Endodermal cell (in vitro differentiated cells): Measurements from ENCODE around the gene TEX14. TPM values are rescaled to one million over a fixed set of nuclear protein-coding genes. Genes with fewer than 3 reads are reported as not detected.
"Not testable (repeated sequence)": the region's sequence is repeated elsewhere in the genome, so short reads cannot be mapped to it uniquely, and the experiment has no call there.

Experiments used
- DNase-seq: peaks from one replicate; pipeline ENCODE4 v3.0.0-alpha.2; 2017
- H3K27ac ChIP-seq: 2 replicates; pipeline ENCODE4 v1.5.1; 2013; ENCODE audit warnings: mild to moderate bottlenecking, low read depth, low read length, moderate library complexity
- H3K27me3 ChIP-seq: 2 replicates; pipeline ENCODE4 v1.6.1; 2013; ENCODE audit warnings: mild to moderate bottlenecking, low read length, moderate library complexity; ENCODE audit not compliant: insufficient read depth, control insufficient read depth, poor library complexity, severe bottlenecking
- H3K36me3 ChIP-seq: 2 replicates; pipeline ENCODE4 v1.7.0; 2013; ENCODE audit warnings: mild to moderate bottlenecking, low read length, moderate library complexity; ENCODE audit not compliant: control insufficient read depth, insufficient read depth
- H3K4me1 ChIP-seq: one replicate; pipeline ENCODE4 v1.7.0; 2013; ENCODE audit warnings: low read length; ENCODE audit not compliant: control insufficient read depth, insufficient read depth
- H3K4me3 ChIP-seq: 2 replicates; pipeline ENCODE4 v1.5.1; 2013; ENCODE audit warnings: mild to moderate bottlenecking, low read length, moderate library complexity
- H3K9ac ChIP-seq: 2 replicates; pipeline ENCODE4 v1.6.1; 2013; ENCODE audit warnings: mild to moderate bottlenecking, low read length, moderate library complexity; ENCODE audit not compliant: poor library complexity, severe bottlenecking; ENCODE audit errors: extremely low read depth
- H3K9me3 ChIP-seq: 2 replicates; pipeline ENCODE4 v1.6.1; 2013; ENCODE audit warnings: mild to moderate bottlenecking, low read length, moderate library complexity; ENCODE audit not compliant: control insufficient read depth
- H3K27ac Mint-ChIP-seq: 2 replicates; pipeline ENCODE4 v1.8.0; 2020; ENCODE audit warnings: mixed read lengths
- H3K27me3 Mint-ChIP-seq: 2 replicates; pipeline ENCODE4 v1.8.0; 2021; ENCODE audit warnings: mild to moderate bottlenecking, mixed read lengths; ENCODE audit not compliant: insufficient read depth
- H3K36me3 Mint-ChIP-seq: 2 replicates; pipeline ENCODE4 v1.8.0; 2020; ENCODE audit warnings: low read depth, mixed read lengths
- H3K4me1 Mint-ChIP-seq: 2 replicates; pipeline ENCODE4 v1.8.0; 2020; ENCODE audit warnings: mixed read lengths
- H3K4me3 Mint-ChIP-seq: 2 replicates; pipeline ENCODE4 v1.8.0; 2020; ENCODE audit warnings: mild to moderate bottlenecking, moderate library complexity, mixed read lengths
- H3K9me3 Mint-ChIP-seq: 2 replicates; pipeline ENCODE4 v1.8.0; 2020; ENCODE audit warnings: mild to moderate bottlenecking, mixed read lengths
- CTCF ChIP-seq: fragments of 200-600 bp; sonication (generic); conservative IDR thresholded peaks from 2 replicates; pipeline ENCODE4 v1.5.0; 2021; ENCODE audit warnings: antibody characterized with exemption, mild to moderate bottlenecking
- WGBS, 2 experiments: methylation state at CpG; one replicate each; pipeline versions ENCODE4 v1.1.5 to v1.1.7; 2013; ENCODE audit warnings: missing lambda C conversion rate in 2 of 2, mixed read lengths in 1 of 2; ENCODE audit not compliant: insufficient coverage in 1 of 2, insufficient read length in 1 of 2; 5-methylcytosine and 5-hydroxymethylcytosine counted together
- total RNA-seq, 2 donors: library from RNA; stranded (reverse); fragmentation: NEBNext Ultra II Directional in 1 of 2; extraction: Animal tissue kit (Norgen Biotek cat#: 25700) in 1 of 2; gene quantifications; 2 replicates in 1 of 2; 3 replicates in 1 of 2; pipeline ENCODE4 v1.2.1, GENCODE V29; 2021

Gene TEX14
- total RNA-seq, 2 donors from 2014 or later: 0.09 to 0.18 TPM

- H3K27ac Mint-ChIP-seq: no peak overlapping the region
- no peak for TF ChIP-seq CTCF
- H3K9me3 ChIP-seq: no peaks in the 10 kb centered on the region
- H3K4me1 ChIP-seq: no peaks in the 10 kb centered on the region
- no peaks in the 10 kb centered on the region for H3K9me3 Mint-ChIP-seq
- H3K27me3 Mint-ChIP-seq: no peaks in the 10 kb centered on the region
- 91 to 100% methylated on average over 1 of the region's 1 CpG for WGBS, 2 experiments
- H3K9ac ChIP-seq: no peak overlapping the region
- no peak overlapping the region for H3K4me3 ChIP-seq
- H3K4me1 Mint-ChIP-seq: peaks cover under 1% of the 10 kb centered on the region
- no peak for DNase-seq
- H3K36me3 Mint-ChIP-seq: no peaks in the 10 kb centered on the region
- no peak overlapping the region for H3K27ac ChIP-seq
- no peaks in the 10 kb centered on the region for H3K27me3 ChIP-seq
- H3K36me3 ChIP-seq: no peaks in the 10 kb centered on the region
- no peak overlapping the region for H3K4me3 Mint-ChIP-seq
Observed at GRCh38 chr17:58560511-58560910, 131.3 kb downstream of the TEX14 start.

- DNase-seq: no peak
- no peaks in the 10 kb centered on the region for H3K36me3 ChIP-seq
- H3K27me3 ChIP-seq: no peaks in the 10 kb centered on the region
- no peaks in the 10 kb centered on the region for H3K4me1 ChIP-seq
- Mint-ChIP-seq H3K27ac (no peak overlapping the region), H3K9me3 (no peaks in the 10 kb centered on the region), H3K36me3 (no peaks in the 10 kb centered on the region), H3K27me3 (no peaks in the 10 kb centered on the region), H3K4me1 (no peaks in the 10 kb centered on the region), H3K4me3 (no peak overlapping the region)
- no peak for TF ChIP-seq CTCF
- no peak overlapping the region for H3K27ac ChIP-seq
- 85 to 89% methylated on average over 3 of the region's 3 CpGs for WGBS, 2 experiments
- H3K4me3 ChIP-seq: no peak overlapping the region
- H3K9ac ChIP-seq: no peak overlapping the region
- H3K9me3 ChIP-seq: no peaks in the 10 kb centered on the region
Observed at GRCh38 chr17:58557981-58558380, 133.9 kb downstream of the TEX14 start.

GRCh38 chr17:58556833-58557250 lies 135.0 kb downstream of the TEX14 start:
- Mint-ChIP-seq H3K27me3 (no peaks in the 10 kb centered on the region), H3K27ac (no peak overlapping the region), H3K9me3 (no peaks in the 10 kb centered on the region), H3K4me1 (no peaks in the 10 kb centered on the region), H3K36me3 (no peaks in the 10 kb centered on the region), H3K4me3 (no peak overlapping the region)
- TF ChIP-seq CTCF: no peak
- Histone ChIP-seq H3K9me3 (no peaks in the 10 kb centered on the region), H3K27me3 (no peaks in the 10 kb centered on the region), H3K4me1 (no peaks in the 10 kb centered on the region), H3K27ac (no peak overlapping the region), H3K9ac (no peak overlapping the region), H3K36me3 (no peaks in the 10 kb centered on the region), H3K4me3 (no peak overlapping the region)
- no peak for DNase-seq
- WGBS, 2 experiments: 80 to 86% methylated on average over 2 to 4 of the region's 5 CpGs

- H3K27ac Mint-ChIP-seq, H3K9me3 Mint-ChIP-seq, H3K4me3 Mint-ChIP-seq, H3K4me1 ChIP-seq, H3K36me3 Mint-ChIP-seq, H3K4me1 Mint-ChIP-seq, H3K27ac ChIP-seq, H3K4me3 ChIP-seq, H3K9me3 ChIP-seq, H3K36me3 ChIP-seq, DNase-seq, H3K27me3 ChIP-seq, H3K9ac ChIP-seq, H3K27me3 Mint-ChIP-seq: not testable (repeated sequence)
- 93 to 100% methylated on average over 2 to 3 of the region's 3 CpGs for WGBS, 2 experiments
Observed at GRCh38 chr17:58555109-58555508, 136.7 kb downstream of the TEX14 start.
